ENCODE data around the gene MYH15. TPM values are rescaled to one million over a fixed set of nuclear protein-coding genes. Genes with fewer than 3 reads are reported as not detected.

MYH15 gene
- total RNA-seq, 1 donor from 2014 or later = 0.48 TPM

DNA sequence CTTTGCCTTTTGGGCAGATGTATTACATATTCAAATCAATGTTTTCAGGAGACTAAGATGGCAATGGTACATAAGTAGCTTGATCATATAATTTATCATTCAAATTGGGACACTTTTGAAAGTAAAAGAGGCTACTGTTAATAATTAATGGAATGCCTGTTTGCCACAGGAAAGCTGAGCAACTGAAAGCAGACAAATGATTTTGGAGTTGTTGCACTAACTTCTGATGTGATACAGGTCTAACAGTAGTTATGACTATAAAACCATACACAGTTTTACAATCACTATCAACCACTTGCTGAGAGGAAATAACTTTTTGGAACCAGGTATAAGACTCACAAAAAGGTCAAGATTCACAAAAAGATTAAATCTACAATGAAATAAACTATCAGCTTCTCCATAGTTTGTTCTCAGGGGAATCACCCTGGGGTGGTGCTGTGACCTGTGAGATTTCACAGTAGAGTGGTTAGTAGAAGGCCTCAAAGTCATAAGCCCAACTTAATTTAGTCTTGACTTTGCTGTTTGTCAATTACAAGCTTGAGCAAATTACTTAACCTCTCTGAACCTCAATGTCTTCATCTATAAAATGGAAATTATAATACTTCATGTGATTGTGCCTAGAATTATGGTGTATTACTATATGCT is 171.4 kb downstream of the MYH15 start:
- no peak for DNase-seq (ENCODE audit: low spot score)

DNA sequence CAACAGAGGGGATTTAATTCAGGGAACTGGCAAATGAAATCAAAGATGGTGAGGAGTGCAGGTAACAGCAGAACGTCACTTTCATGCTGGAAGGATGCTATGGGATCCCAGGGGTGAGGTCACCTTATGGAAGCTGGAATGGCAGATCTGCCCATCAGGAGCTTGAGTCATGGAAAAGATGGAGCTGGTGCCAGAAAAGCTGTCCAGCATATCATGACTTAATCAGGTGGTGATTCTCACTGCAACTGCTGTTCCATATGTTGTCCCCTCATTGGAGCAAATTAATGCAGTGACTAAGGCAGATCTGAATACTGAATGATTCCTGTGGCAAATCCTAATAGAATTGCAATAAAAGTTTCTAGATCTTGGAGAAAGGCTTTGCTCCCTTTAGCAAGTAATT is 175.7 kb downstream of the MYH15 start:
- no peak for DNase-seq (ENCODE audit: low spot score)

DNA sequence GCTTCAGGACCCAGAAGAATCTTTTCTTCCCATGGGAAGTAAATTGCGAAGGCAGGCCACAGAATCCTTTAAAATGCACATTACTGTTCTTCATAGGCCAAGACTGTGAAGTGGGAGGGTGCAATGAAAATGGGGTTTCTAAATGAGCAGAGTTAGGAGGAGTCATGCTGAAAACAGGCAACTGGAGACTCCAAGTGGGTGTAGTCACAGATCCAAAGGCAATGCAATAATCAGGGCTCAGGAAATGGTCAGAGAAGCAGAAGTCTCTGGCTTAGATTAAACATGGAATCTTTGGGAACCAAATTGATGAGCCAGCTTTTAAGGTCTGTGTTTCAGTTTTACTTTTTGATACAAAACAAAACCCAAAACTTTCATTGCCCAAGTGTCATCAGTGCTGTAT is 176.4 kb downstream of the MYH15 start:
- no peak for DNase-seq (ENCODE audit: low spot score)

DNA sequence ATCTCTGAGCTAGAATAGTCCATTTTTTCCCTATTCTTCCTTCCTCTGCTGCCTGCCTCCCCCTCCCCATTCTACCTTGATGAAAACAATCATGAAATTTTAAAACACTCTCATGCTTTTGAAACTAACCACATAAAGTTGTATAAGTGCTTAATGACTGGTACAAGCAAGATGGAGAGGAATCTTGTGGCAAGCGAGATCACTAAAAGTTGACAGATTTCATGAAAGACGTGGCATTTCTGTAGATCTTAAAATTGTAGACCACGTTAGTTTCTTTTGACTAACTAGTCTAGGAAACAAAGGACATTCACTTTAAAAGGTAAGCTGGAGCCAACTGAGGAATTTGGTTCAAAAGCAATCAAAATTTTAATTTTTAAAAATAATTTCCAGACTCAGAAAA is 178.6 kb downstream of the MYH15 start:
- no peak for DNase-seq (ENCODE audit: low spot score)

Other genes starting within 250 kb of the MYH15 start
- gene HHLA2, start 214.0 kb downstream of the MYH15 start, total RNA-seq (ENCODE audit: insufficient read depth, low replicate concordance) = 1.4 TPM
- gene CIP2A, start 78.8 kb upstream of the MYH15 start, total RNA-seq (ENCODE audit: insufficient read depth, low replicate concordance) = 11.6 TPM
- 8.4 TPM for gene DZIP3, start 79.1 kb upstream of the MYH15 start, total RNA-seq (ENCODE audit: insufficient read depth, low replicate concordance)
- not detected for gene RETNLB, start 246.8 kb upstream of the MYH15 start, total RNA-seq (ENCODE audit: insufficient read depth, low replicate concordance)